Astrocyte of the cerebellum (primary cell): ENCODE results near the gene FBXL22.

Experiments used
- DNase-seq: peaks from one replicate; pipeline ENCODE4 v3.0.0-alpha.2; 2011; ENCODE audit warnings: low read depth
- H3K4me3 ChIP-seq: 2 replicates; pipeline ENCODE4 v1.5.1; 2011; ENCODE audit warnings: mild to moderate bottlenecking, low read depth, low read length, moderate library complexity
- in situ Hi-C: cut with HindIII; loops from 2 replicates; pipeline ENCODE4 v1.10.0; 2017; ENCODE audit warnings: low sequenced_read_pairs
- TF ChIP-seq, protein P1 (sequence below): IDR thresholded peaks from 2 replicates; pipeline ENCODE4 v1.5.1; 2012; ENCODE audit warnings: low read length, low read depth, moderate library complexity, mild to moderate bottlenecking; ENCODE audit errors: missing control alignments

Gene FBXL22

DNA sequence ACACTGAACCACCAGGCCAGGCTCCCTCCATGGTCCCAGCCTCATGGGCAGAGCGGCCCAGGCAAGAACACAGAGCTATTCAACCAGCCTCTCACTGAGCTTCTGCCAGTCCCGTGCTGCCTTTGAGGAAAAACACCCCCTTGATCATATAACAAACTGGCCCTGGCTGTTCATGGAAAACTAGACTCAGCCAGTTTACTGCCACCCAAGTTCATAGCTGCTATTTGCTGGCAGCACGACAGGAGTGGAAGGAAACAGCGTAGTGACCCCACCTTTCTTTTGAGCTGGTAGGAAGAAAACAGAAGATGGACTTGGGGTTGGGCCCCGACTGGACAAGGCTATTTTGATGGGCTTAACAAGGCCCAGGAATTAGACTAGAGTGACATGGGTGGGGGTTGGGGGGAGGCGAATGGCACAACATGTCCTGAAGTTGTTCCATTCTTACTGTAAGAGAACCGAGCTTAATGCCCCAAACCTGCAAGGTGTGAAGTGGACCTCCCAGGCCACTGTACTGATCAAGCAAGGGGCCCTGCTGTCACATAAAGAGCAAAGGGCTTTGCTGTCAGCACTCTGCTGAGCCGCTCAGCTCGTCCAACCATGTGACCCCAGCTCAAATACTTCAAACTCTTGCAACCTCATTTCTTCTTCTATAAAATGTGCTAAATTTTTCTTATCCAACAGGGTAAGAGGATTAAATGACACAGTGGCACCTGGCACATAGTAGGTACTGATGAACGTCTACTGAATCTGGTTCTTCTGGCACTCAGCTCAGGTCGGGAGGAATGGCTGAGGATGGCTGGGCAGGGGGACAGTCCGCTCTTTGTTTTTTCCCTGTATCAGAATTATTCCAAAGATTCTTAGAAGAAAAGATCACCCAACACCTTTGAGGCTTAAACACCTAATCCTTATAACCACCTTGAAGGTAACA, 1.6 kb downstream of the FBXL22 start:
- no peak overlapping the region for H3K4me3 ChIP-seq
- in situ Hi-C loops, result no loop called here
- DNase-seq, result no peak
- TF ChIP-seq, protein P1, sequence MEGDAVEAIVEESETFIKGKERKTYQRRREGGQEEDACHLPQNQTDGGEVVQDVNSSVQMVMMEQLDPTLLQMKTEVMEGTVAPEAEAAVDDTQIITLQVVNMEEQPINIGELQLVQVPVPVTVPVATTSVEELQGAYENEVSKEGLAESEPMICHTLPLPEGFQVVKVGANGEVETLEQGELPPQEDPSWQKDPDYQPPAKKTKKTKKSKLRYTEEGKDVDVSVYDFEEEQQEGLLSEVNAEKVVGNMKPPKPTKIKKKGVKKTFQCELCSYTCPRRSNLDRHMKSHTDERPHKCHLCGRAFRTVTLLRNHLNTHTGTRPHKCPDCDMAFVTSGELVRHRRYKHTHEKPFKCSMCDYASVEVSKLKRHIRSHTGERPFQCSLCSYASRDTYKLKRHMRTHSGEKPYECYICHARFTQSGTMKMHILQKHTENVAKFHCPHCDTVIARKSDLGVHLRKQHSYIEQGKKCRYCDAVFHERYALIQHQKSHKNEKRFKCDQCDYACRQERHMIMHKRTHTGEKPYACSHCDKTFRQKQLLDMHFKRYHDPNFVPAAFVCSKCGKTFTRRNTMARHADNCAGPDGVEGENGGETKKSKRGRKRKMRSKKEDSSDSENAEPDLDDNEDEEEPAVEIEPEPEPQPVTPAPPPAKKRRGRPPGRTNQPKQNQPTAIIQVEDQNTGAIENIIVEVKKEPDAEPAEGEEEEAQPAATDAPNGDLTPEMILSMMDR, result no peak

DNA sequence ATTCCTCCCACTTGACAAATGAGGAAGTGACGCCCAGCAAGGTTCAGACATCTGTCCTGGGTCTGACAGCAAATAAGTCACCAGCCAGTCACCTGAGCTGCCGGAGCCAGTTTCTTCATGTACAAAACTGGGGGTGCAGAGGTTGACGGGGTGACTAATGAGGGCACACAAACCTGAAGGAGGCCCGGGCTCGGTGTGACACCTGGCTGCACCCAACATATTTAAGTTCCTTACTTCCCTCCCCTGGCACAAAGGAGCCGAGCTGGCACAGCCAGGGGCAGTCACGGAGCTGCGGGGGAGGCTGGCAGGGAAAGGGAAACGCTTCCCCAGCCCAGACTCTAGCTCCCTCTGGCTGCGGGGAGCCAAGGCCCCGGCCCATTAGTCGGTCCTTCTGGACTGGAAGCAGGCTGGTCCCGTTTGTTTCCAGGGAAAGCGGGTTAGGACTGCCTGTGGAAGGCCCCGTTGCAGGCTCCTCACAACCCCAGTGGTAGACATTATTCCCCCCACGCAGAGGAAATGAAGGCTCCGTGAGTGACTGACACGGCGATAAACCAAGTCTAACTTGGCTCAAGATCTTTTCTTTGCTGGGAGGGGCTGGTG, 2.3 kb downstream of the FBXL22 start:
- TF ChIP-seq, protein P1, result peak; percentile 55
- in situ Hi-C loops, result no loop called here
- DNase-seq, result no peak
- peak overlapping the region; percentile 49 for H3K4me3 ChIP-seq

DNA sequence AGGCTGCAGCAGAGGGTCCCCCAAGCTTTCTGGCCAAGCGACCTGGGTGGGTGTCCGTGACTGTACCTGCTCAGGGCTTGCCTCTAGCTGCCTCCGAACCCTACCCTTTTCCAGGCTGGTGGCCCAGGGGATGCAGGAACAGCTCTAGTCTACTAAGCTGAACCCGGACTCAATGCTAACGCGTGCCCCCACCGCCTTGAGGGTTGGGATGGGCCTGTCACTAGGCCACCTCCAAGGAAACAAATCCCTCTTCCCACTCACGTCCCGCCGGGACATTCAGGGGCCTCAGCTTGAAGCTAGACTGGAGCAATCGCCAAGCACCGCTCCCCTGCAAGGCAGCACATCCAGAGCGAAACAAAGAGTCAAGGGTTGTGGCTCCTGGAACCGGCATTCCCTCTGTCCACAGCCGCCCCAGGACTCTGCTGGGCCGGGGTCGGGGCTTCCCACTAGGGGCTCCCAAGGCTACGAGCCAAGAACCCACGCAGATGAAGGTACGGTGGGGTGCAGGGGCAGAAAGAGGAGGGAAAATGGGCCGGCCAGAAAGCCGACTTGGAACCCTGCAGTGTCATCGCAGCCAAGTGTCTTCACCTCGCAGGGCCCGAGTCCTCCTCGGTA, 2.9 kb downstream of the FBXL22 start:
- in situ Hi-C loops, result no loop called here
- DNase-seq, result no peak

DNA sequence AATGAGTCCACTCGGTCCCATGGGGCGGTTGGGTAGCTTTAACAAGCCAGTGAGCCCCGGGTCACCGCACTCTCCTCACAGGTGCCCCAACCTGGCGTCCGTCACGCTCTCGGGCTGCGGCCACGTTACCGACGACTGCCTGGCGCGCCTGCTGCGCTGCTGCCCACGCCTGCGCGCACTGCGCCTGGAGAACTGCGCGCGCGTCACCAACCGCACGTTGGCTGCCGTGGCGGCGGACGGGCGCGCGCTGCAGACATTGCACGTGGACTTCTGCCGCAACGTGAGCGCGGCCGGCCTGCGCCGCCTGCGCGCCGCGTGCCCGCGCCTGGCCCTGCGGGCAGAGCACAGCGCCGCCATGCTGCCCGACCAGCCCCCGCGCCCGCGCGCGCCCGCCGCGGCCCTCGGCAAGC, 3.4 kb downstream of the FBXL22 start:
- in situ Hi-C loops, result no loop called here
- TF ChIP-seq, protein P1, result no peak
- peak; percentile 71 for DNase-seq
- peak overlapping the region; percentile 71 for H3K4me3 ChIP-seq

More for the DNA sequence above, 2.9 kb downstream of the FBXL22 start:
- TF ChIP-seq, protein P1, result no peak
- H3K4me3 ChIP-seq, result peak overlapping the region; percentile 49

DNA sequence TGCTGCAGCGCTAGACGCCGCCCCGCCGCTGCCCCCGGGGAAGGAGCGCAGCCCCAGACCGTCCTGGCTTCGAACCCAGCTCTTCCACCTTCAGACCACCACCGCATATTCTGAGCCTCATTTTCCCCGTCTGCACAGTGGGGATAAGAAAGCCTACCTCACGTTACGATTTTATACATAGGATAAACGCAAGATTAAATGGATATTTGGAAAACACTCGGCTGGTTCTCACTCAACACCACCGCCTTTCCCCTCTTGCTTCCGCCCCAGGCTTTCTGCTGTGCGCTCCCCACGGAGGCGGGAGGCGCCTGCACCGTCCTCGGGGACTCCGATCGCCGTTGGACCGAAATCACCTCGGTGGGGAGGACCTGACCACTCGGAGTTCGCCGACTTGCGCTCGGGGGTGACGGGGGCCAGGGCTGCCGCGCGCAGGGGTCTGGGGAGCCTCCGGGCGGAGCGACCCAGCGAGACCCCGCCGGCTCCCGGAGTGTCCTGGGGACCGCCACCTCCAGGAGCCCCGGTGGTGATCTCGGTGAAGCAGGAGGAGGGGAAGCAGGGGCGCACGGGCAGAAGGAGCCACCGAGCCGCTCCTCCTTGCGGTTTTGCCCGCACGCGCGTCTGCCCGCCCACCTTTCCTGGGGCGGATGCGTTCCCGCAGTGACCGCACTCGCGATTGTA, 4.0 kb downstream of the FBXL22 start:
- no peak for DNase-seq
- peak overlapping the region; percentile 71 for H3K4me3 ChIP-seq
- TF ChIP-seq, protein P1, result no peak
- in situ Hi-C loops, result no loop called here

DNA sequence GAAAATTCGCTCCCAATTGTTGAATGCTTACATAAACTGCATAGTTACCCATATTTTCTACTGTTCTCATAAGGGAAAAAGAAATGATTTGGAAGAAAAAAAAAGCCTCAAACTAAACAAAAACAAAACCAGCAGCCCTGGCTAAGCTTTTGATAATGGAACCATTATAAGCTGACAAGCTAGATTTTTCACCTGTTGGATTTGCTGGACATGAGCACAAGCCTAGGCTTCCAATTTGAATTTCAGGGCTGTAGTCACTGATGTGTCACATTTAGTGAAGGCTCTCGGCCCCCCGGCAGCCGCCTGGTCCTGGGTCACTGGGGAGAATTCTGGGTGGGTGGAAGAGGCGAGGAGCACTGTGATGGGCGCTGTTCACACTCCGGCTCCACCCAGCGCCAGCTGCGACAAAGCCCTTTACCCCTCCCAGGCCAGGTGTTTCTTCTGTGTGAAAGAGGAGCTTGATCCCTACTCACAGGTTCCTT, 4.6 kb downstream of the FBXL22 start:
- in situ Hi-C loops, result no loop called here
- H3K4me3 ChIP-seq, result peak overlapping the region; percentile 71
- TF ChIP-seq, protein P1, result no peak
- no peak for DNase-seq
